GM19043 (cell line): ENCODE data around the gene HDAC4.

Experiments used
- ATAC-seq: cut with Tn5 transposase; IDR thresholded peaks from one replicate; pipeline ENCODE4 v1.9.1; 2021; ENCODE audit warnings: low read depth; ENCODE audit not compliant: unreplicated experiment

The HDAC4 gene

GRCh38 chr2:239385096-239386000, 15.5 kb downstream of the HDAC4 start:
- no peak for ATAC-seq

GRCh38 chr2:239383759-239384156, 17.1 kb downstream of the HDAC4 start:
- ATAC-seq = no peak

GRCh38 chr2:239383036-239383758, 17.6 kb downstream of the HDAC4 start:
- ATAC-seq = no peak

- no peak for ATAC-seq
Observed at GRCh38 chr2:239382384-239382880, 18.4 kb downstream of the HDAC4 start.

GRCh38 chr2:239381709-239382134, 19.1 kb downstream of the HDAC4 start:
- ATAC-seq = peak; percentile 69

- ATAC-seq = peak; percentile 50
Observed at GRCh38 chr2:239380831-239381708, 19.8 kb downstream of the HDAC4 start.

GRCh38 chr2:239379641-239380170, 21.1 kb downstream of the HDAC4 start:
- no peak for ATAC-seq

- ATAC-seq = no peak
Observed at GRCh38 chr2:239378918-239379640, 21.7 kb downstream of the HDAC4 start.

- ATAC-seq = no peak
Observed at GRCh38 chr2:239378021-239378917, 22.6 kb downstream of the HDAC4 start.

- no peak for ATAC-seq
Observed at GRCh38 chr2:239377591-239377990, 23.2 kb downstream of the HDAC4 start.

GRCh38 chr2:239376942-239377531, 23.8 kb downstream of the HDAC4 start:
- no peak for ATAC-seq

- no peak for ATAC-seq
Observed at GRCh38 chr2:239376351-239376750, 24.5 kb downstream of the HDAC4 start.

- ATAC-seq = no peak
Observed at GRCh38 chr2:239375278-239376061, 25.4 kb downstream of the HDAC4 start.

- ATAC-seq = no peak
Observed at GRCh38 chr2:239374896-239375277, 25.9 kb downstream of the HDAC4 start.

GRCh38 chr2:239372835-239373234, 28.0 kb downstream of the HDAC4 start:
- no peak for ATAC-seq

- ATAC-seq = no peak
Observed at GRCh38 chr2:239371726-239372686, 28.8 kb downstream of the HDAC4 start.
